DOHH2 (cell line): ENCODE results near the gene BOK.

Source experiments
- CTCF ChIP-seq: fragments of 200-600 bp; sonication (generic); IDR thresholded peaks from one replicate; pipeline ENCODE4 v1.5.1; 2014; ENCODE audit warnings: antibody characterized with exemption, mild to moderate bottlenecking, low read depth, low read length; ENCODE audit not compliant: poor library complexity, severe bottlenecking
- EZH2phosphoT487 ChIP-seq: fragments of 200-600 bp; sonication (generic); IDR thresholded peaks from 2 replicates; pipeline ENCODE4 v1.6.1; 2017; ENCODE audit warnings: borderline replicate concordance, mild to moderate bottlenecking, antibody characterized with exemption, low read length, moderate library complexity, mixed read lengths

DNA sequence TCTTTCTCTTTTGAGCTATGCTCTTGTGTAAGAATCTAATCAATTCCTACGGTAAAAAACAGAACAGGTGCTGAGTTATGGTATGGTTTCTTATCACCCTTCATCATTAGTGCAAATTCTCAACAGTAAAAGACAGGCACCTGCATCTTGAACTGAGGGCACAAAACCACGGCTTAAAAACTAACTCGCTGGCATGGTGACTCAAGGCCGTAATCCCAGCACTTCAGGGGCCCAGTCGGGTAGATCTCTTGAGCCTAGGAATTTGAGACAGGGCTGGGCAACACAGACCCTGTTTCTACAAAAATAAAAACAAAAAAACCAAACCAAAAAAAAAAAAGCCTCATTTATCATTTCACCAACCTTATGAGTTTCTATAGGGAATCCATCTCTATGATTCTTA, 45.1 kb downstream of the BOK start:
- TF ChIP-seq CTCF (no peak), EZH2phosphoT487 (no peak)
